AG10803 (cell line): ENCODE measurements around the gene MAP3K4.
"Not testable (repeated sequence)": the region's sequence is repeated elsewhere in the genome, so short reads cannot be mapped to it uniquely, and the experiment has no call there.

Experiments
- DNase-seq: peaks from one replicate; pipeline ENCODE4 v3.0.0; 2010; ENCODE audit warnings: low read depth
- H3K4me3 ChIP-seq: 2 replicates; pipeline ENCODE4 v1.5.1; 2011; ENCODE audit warnings: mild to moderate bottlenecking, low read length, control low read depth
- CTCF ChIP-seq: conservative IDR thresholded peaks from 2 replicates; pipeline ENCODE4 v1.5.1; 2011; ENCODE audit warnings: mild to moderate bottlenecking, low read length, control low read depth, inconsistent platforms

The MAP3K4 gene

GRCh38 chr6:161117308-161117707, 125.7 kb downstream of the MAP3K4 start:
- no peak overlapping the region for H3K4me3 ChIP-seq
- DNase-seq, result no peak
- no peak for TF ChIP-seq CTCF

GRCh38 chr6:161117942-161118341, 126.4 kb downstream of the MAP3K4 start:
- H3K4me3 ChIP-seq, result no peak overlapping the region
- DNase-seq, result no peak
- no peak for TF ChIP-seq CTCF

GRCh38 chr6:161123319-161123718, 131.8 kb downstream of the MAP3K4 start:
- not testable (repeated sequence) for DNase-seq, H3K4me3 ChIP-seq

- no peak overlapping the region for H3K4me3 ChIP-seq
- no peak for DNase-seq
- no peak for TF ChIP-seq CTCF
Measured at GRCh38 chr6:161125591-161125990, 134.0 kb downstream of the MAP3K4 start.

GRCh38 chr6:161127071-161127740, 135.6 kb downstream of the MAP3K4 start:
- no peak overlapping the region for H3K4me3 ChIP-seq
- no peak for TF ChIP-seq CTCF
- no peak for DNase-seq

GRCh38 chr6:161128230-161128629, 136.7 kb downstream of the MAP3K4 start:
- no peak for DNase-seq
- H3K4me3 ChIP-seq, result no peak overlapping the region
- no peak for TF ChIP-seq CTCF

GRCh38 chr6:161128680-161129196, 137.2 kb downstream of the MAP3K4 start:
- no peak for TF ChIP-seq CTCF
- H3K4me3 ChIP-seq, result no peak overlapping the region
- no peak for DNase-seq
